BJ (cell line): ENCODE measurements around the gene PPP1CA. TPM values are rescaled to one million over a fixed set of nuclear protein-coding genes. Genes with fewer than 3 reads are reported as not detected.

Source experiments
- CTCF ChIA-PET: fragments of 350-600 bp; formaldehyde crosslinking; extraction: SDS; loops from one replicate; lab custom pipeline; 2021; ENCODE audit warnings: antibody characterized with exemption, inconsistent platforms; lab: Yijun Ruan, JAX
- POLR2A ChIA-PET: fragments of 300-600 bp; sonication (Branson Sonifier 250); formaldehyde crosslinking; extraction: SDS; loops from one replicate; lab custom pipeline; 2021; ENCODE audit warnings: antibody characterized with exemption; lab: Charles Lee
- DNase-seq: peaks from one replicate; pipeline ENCODE4 v3.0.0-alpha.2; 2011; ENCODE audit warnings: low read depth
- H3K27me3 ChIP-seq: 2 replicates; pipeline ENCODE4 v1.6.0; 2011; ENCODE audit warnings: low read length; ENCODE audit not compliant: control insufficient read depth, insufficient read depth
- H3K36me3 ChIP-seq: 2 replicates; pipeline ENCODE4 v1.5.1; 2011; ENCODE audit warnings: low read length; ENCODE audit not compliant: control insufficient read depth, insufficient read depth
- H3K4me3 ChIP-seq: 2 replicates; pipeline ENCODE4 v1.5.1; 2011; ENCODE audit warnings: low read depth, mild to moderate bottlenecking, control low read depth, low read length
- polyA plus RNA-seq: library from polyadenylated mRNA; depleted of rRNA; stranded (reverse); fragments of >200 nt; gene quantifications from 2 replicates; pipeline ENCODE4 v1.2.3, GENCODE V29; 2011
- TF ChIP-seq, protein P1 (sequence below): IDR thresholded peaks from 2 replicates; pipeline ENCODE4 v1.5.1; 2011; ENCODE audit warnings: low read depth, mild to moderate bottlenecking, control low read depth, inconsistent platforms, low read length, moderate library complexity; ENCODE audit not compliant: insufficient read depth

The PPP1CA gene
- polyA plus RNA-seq, 1 experiment, result 233 TPM

DNA sequence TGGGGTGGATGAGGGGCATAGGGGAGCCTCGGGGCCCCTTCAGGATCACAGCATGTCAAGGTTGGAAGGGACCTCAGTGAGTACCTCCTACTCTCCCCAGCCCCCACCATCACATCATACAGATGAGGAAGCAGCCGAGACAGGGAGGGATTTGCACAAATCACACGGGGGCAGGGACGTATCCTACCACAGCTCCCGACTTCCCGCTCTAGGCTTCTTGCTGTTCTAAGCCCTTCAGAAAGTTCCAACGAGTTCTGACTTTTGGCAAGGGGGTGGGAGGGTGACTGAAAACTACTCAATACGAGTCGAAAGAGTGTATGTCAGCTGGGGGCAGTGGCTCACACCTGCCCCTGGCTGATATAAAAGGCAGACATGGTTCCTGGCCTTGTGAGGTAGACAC is 14.6 kb downstream of the PPP1CA start:
- no peaks in the 10 kb centered on the region for H3K36me3 ChIP-seq
- ChIA-PET POLR2A (no interaction called here), CTCF (interaction anchor here (1.0 to 24.6 kb wide), 6 partner anchors 14 to 305 kb away, joined by 3 to 892 read pairs (median 8); partner anchors contain the start of genes POLD4 and PPP1CA)
- H3K27me3 ChIP-seq, result no peaks in the 10 kb centered on the region; the same call in 1 of the 2 replicates
- TF ChIP-seq, protein P1, sequence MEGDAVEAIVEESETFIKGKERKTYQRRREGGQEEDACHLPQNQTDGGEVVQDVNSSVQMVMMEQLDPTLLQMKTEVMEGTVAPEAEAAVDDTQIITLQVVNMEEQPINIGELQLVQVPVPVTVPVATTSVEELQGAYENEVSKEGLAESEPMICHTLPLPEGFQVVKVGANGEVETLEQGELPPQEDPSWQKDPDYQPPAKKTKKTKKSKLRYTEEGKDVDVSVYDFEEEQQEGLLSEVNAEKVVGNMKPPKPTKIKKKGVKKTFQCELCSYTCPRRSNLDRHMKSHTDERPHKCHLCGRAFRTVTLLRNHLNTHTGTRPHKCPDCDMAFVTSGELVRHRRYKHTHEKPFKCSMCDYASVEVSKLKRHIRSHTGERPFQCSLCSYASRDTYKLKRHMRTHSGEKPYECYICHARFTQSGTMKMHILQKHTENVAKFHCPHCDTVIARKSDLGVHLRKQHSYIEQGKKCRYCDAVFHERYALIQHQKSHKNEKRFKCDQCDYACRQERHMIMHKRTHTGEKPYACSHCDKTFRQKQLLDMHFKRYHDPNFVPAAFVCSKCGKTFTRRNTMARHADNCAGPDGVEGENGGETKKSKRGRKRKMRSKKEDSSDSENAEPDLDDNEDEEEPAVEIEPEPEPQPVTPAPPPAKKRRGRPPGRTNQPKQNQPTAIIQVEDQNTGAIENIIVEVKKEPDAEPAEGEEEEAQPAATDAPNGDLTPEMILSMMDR, result no peak
- H3K4me3 ChIP-seq, result no peak overlapping the region
- DNase-seq, result no peak

DNA sequence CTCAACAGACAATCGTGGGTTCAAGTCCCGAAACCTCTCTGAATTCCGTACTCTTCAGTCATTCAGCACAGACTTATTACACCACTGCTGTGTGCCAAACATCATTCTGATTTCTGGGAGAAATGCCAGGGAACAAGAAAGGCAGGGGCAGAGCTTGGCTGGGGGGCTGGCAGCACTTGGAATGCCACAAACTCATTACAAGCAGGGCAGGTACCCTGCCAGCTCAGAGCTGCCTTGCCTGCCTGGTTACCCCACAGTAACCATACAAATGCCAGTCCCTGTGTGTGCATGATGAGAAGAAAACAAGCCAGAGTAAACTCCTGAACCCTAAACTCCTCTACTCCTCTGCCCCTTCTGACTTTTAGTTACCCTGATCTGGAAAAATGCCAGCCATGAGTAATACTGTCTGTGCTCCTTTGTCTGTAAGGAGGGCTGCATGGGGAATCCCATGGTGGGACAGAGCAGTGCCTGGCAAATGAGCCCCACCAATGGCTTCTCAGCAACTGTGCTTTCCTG is 16.7 kb downstream of the PPP1CA start:
- TF ChIP-seq, protein P1, result no peak

DNA sequence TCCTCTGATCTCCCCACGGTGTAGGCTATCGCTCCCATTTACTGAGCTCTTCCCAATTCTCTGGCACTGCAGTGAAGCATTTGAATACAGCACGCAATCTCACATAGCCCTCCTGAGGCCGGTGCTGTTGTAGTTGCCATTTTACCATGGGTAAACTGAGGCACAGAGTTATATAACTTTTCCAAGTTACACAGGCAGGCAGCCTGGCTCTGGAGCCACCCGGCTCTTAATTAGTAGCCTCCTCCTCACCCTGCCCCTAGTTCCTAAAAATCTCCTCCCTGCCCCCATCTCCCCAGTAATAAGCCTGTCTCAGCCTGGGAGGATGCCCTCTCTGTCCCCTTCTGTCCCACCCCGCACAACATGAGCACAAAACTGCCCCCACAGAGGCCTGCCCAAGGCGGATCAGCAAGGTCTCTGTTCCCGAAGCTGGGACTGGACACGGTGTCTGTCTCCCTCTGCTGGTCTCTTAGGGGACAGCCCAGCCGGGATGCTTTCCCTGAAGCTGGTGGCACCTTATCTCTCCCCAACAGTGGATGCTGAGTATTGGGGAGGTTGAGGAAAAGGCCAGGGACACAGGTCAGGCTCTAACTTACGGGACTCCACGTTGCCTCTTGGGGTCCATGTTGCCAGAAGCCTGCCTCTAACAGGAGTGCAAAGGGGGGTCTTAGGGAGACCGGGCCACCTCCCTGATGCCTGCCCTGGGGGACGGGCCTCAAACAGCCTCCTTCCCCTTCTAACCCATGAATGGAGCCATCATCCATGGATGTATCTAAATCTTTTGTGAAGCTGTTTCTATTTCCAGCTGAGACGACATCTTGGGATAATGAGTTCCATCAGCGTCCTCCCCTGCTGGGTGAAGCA is 19.2 kb downstream of the PPP1CA start:
- CTCF ChIA-PET, result interaction anchor here (0.6 to 24.6 kb wide), 29 partner anchors 9 to 301 kb away, joined by 3 to 892 read pairs (median 6); partner anchors contain the start of genes CLCF1, GRK2, POLD4 and PPP1CA

More for the DNA sequence above, 16.7 kb downstream of the PPP1CA start:
- ChIA-PET CTCF (interaction anchor here (1.0 to 24.6 kb wide), 5 partner anchors 17 to 344 kb away, joined by 3 to 892 read pairs (median 4); partner anchors contain the start of genes POLD4 and PPP1CA), POLR2A (interaction anchor here (1.8 kb wide), 1 partner anchor 32 kb away, joined by 5 read pairs; the partner anchor contains the start of gene POLD4)
- no peak overlapping the region for H3K4me3 ChIP-seq
- no peaks in the 10 kb centered on the region for H3K36me3 ChIP-seq
- no peaks in the 10 kb centered on the region; the same call in 1 of the 2 replicates for H3K27me3 ChIP-seq
- no peak for DNase-seq

DNA sequence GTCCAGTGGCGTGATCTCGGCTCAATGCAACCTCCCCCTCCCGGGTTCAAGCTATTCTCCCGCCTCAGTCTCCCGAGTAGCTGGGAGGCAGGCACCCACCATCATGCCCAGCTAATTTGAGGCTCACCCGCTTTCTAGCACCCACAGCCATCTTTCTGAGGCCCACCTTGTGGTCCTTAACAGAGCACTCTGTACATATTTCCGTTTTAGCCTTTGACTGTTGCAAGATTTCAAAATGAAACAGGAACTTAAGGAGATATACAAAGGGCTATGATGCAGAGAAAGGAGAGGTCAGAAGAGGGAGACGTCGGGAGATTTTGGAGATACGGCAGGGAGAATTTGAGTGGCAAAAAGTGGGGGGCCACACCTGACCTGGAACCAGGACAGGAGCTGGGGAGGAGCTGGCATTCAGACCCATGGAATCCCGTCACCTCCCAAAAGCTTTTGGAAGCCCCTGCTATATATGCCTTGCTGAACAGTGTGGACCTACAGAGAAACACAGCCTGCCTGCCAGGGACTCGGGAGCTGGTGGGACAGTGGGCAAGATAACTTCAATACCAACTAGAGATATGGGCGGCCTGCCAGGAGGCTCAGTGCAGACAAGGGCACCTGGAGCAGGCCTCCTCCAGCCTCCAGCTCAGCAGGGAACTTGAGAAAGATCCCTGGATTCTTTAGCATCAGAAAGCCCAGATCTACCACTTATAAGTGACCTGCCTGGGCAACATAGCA is 20.2 kb downstream of the PPP1CA start:
- Histone ChIP-seq H3K4me3 (no peak overlapping the region), H3K27me3 (no peaks in the 10 kb centered on the region), H3K36me3 (no peaks in the 10 kb centered on the region)
- DNase-seq, result no peak
- TF ChIP-seq, protein P1, result no peak
- ChIA-PET CTCF (interaction anchor here (0.6 to 24.6 kb wide), 20 partner anchors 10 to 389 kb away, joined by 3 to 892 read pairs (median 10); partner anchors contain the start of genes CLCF1, GRK2, POLD4 and PPP1CA), POLR2A (no interaction called here)

More for the DNA sequence above, 19.2 kb downstream of the PPP1CA start:
- TF ChIP-seq, protein P1, result peak; percentile 99
- DNase-seq, result no peak
- no peaks in the 10 kb centered on the region for H3K36me3 ChIP-seq
- POLR2A ChIA-PET, result interaction anchor here (0.6 kb wide), 1 partner anchor 28 kb away, joined by 3 read pairs; no protein-coding TSS in a partner anchor
- H3K4me3 ChIP-seq, result no peak overlapping the region
- no peaks in the 10 kb centered on the region; the same call in 1 of the 2 replicates for H3K27me3 ChIP-seq
